Spleen (tissue), 7 donors: ENCODE results near the gene KCNMB2.

Source experiments
- CTCF ChIP-seq, 11 experiments: fragments of 200-600 bp in 7 of 11; fragments of 450-650 bp in 4 of 11; sonication (generic) in 4 of 11; IDR thresholded peaks in 8 of 11; conservative IDR thresholded peaks in 3 of 11; 1 replicate in 7 of 11; 2 replicates in 4 of 11; pipeline versions ENCODE4 v1.4.0 to v1.8.0; 2016 to 2021; ENCODE audit warnings: antibody characterized with exemption in 11 of 11, inconsistent platforms in 4 of 11, mild to moderate bottlenecking in 1 of 11
- POLR2A ChIP-seq, 3 donors: fragments of 450-650 bp; IDR thresholded peaks; one replicate each; pipeline ENCODE4 v1.5.1; 2017; ENCODE audit warnings: antibody characterized with exemption in 3 of 3, mild to moderate bottlenecking in 1 of 3
- POLR2AphosphoS5 ChIP-seq, 3 donors: sonication (generic); formaldehyde crosslinking; IDR thresholded peaks; one replicate each; pipeline ENCODE4 v1.5.1; 2017; ENCODE audit warnings: antibody characterized with exemption in 3 of 3
- donor health status: DM: no; HTN: no; CAD: no; lungs with moderate emphysema.
- donor health status: DM: no; HTN: no; CAD: no.
- donor health status: DM: no; HTN: no; CAD: no.

GRCh38 chr3:178718995-178719635 lies 182.9 kb downstream of the KCNMB2 start:
- TF ChIP-seq CTCF (IDR thresholded peaks at IDR 0.05 in 8 of 11, conservative IDR thresholded peaks at IDR 0.05 in 3 of 11) (no peak), POLR2A (IDR thresholded peaks at IDR 0.05) (no peak), POLR2AphosphoS5 (IDR thresholded peaks at IDR 0.05) (no peak)
